NCI-H446 treated with DMSO at 0.1 percent for 48 hours (cell line): ENCODE results near the gene FAH.

Experiments
- DNase-seq: peaks from one replicate; lab custom pipeline; 2025; lab: John Stamatoyannopoulos, UW

The FAH gene

GRCh38 chr15:80199869-80200268 is 47.1 kb downstream of the FAH start:
- DNase-seq, result no peak

GRCh38 chr15:80201256-80202015 is 48.6 kb downstream of the FAH start:
- DNase-seq, result no peak

GRCh38 chr15:80202016-80202315 is 49.2 kb downstream of the FAH start:
- no peak for DNase-seq

GRCh38 chr15:80202641-80203360 is 50.0 kb downstream of the FAH start:
- no peak for DNase-seq

GRCh38 chr15:80203361-80203885 is 50.6 kb downstream of the FAH start:
- no peak for DNase-seq

GRCh38 chr15:80204231-80204630 is 51.4 kb downstream of the FAH start:
- no peak for DNase-seq

GRCh38 chr15:80207887-80208286 is 55.1 kb downstream of the FAH start:
- DNase-seq, result no peak

- DNase-seq, result no peak
Measured at GRCh38 chr15:80208758-80209734, 56.2 kb downstream of the FAH start.

GRCh38 chr15:80210611-80211573 is 58.1 kb downstream of the FAH start:
- no peak for DNase-seq

- no peak for DNase-seq
Measured at GRCh38 chr15:80211976-80212375, 59.2 kb downstream of the FAH start.

GRCh38 chr15:80214910-80215309 is 62.1 kb downstream of the FAH start:
- DNase-seq, result no peak

GRCh38 chr15:80216141-80216540 is 63.3 kb downstream of the FAH start:
- no peak for DNase-seq

- DNase-seq, result no peak
Measured at GRCh38 chr15:80216911-80217310, 64.1 kb downstream of the FAH start.

GRCh38 chr15:80217327-80217900 is 64.6 kb downstream of the FAH start:
- no peak for DNase-seq

- no peak for DNase-seq
Measured at GRCh38 chr15:80219955-80220354, 67.2 kb downstream of the FAH start.

- no peak for DNase-seq
Measured at GRCh38 chr15:80228959-80229610, 76.3 kb downstream of the FAH start.

- no peak for DNase-seq
Measured at GRCh38 chr15:80231371-80231770, 78.6 kb downstream of the FAH start.

- DNase-seq, result no peak
Measured at GRCh38 chr15:80233581-80233980, 80.8 kb downstream of the FAH start.

GRCh38 chr15:80234883-80235282 is 82.1 kb downstream of the FAH start:
- DNase-seq, result no peak
